ENCODE results near the gene MPP2.

The MPP2 gene

GRCh38 chr17:43881758-43882505 is 25.4 kb downstream of the MPP2 start:
- Histone ChIP-seq H2AFZ (ENCODE audit: low read length, unreplicated experiment) (no peak overlapping the region), H3K27me3 (ENCODE audit: insufficient read depth, low read length) (no peaks in the 10 kb centered on the region), H3K4me3 (ENCODE audit: low read depth, low read length) (no peak overlapping the region)

DNA sequence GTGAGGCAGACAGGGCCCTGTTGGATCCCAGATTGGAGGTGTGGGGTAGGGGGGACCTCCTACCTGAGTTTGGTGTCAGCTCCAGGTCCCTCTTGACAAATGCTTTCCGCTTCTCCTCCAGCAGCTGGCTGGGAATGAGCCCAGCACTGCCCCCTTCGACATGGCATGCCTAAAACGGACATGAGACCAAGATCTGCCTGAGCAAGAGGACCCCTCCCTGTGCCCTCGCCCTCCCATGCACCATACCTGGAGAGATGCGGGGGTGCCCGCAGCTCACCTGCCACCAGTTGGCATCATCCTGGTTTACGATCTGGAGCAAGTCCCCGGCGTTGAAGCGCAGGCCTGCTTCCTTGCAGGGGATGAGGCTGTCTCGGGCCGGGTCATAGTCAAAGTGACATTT is 26.2 kb downstream of the MPP2 start:
- no peaks in the 10 kb centered on the region for H3K36me3 ChIP-seq (ENCODE audit: insufficient read depth, low read length)
- no peak overlapping the region for H3K4me3 ChIP-seq (ENCODE audit: low read depth, low read length)
- no peaks in the 10 kb centered on the region for H3K79me2 ChIP-seq (ENCODE audit: control insufficient read depth, insufficient read depth, low read length, unreplicated experiment)
- H2AFZ ChIP-seq (ENCODE audit: low read length, unreplicated experiment), result no peak overlapping the region
- no peaks in the 10 kb centered on the region for H3K27me3 ChIP-seq (ENCODE audit: insufficient read depth, low read length)
- H3K4me1 ChIP-seq (ENCODE audit: control insufficient read depth, insufficient read depth, low read length, unreplicated experiment), result peaks cover 4% of the 10 kb centered on the region
- no peak overlapping the region for H3K27ac ChIP-seq (ENCODE audit: low read depth, low read length)

More at GRCh38 chr17:43881758-43882505, 25.4 kb downstream of the MPP2 start:
- Histone ChIP-seq H3K27ac (ENCODE audit: low read depth, low read length) (no peak overlapping the region), H3K4me1 (ENCODE audit: control insufficient read depth, insufficient read depth, low read length, unreplicated experiment) (peaks cover 4% of the 10 kb centered on the region), H3K79me2 (ENCODE audit: control insufficient read depth, insufficient read depth, low read length, unreplicated experiment) (no peaks in the 10 kb centered on the region), H3K36me3 (ENCODE audit: insufficient read depth, low read length) (no peaks in the 10 kb centered on the region)

- Histone ChIP-seq H3K79me2 (ENCODE audit: control insufficient read depth, insufficient read depth, low read length, unreplicated experiment) (no peaks in the 10 kb centered on the region), H3K27me3 (ENCODE audit: insufficient read depth, low read length) (no peaks in the 10 kb centered on the region), H3K36me3 (ENCODE audit: insufficient read depth, low read length) (no peaks in the 10 kb centered on the region), H3K27ac (ENCODE audit: low read depth, low read length) (no peak overlapping the region), H2AFZ (ENCODE audit: low read length, unreplicated experiment) (no peak overlapping the region), H3K4me3 (ENCODE audit: low read depth, low read length) (no peak overlapping the region), H3K4me1 (ENCODE audit: control insufficient read depth, insufficient read depth, low read length, unreplicated experiment) (peaks cover 4% of the 10 kb centered on the region)
These were observed 26.8 kb downstream of the MPP2 start for GRCh38 chr17:43880420-43880991.

DNA sequence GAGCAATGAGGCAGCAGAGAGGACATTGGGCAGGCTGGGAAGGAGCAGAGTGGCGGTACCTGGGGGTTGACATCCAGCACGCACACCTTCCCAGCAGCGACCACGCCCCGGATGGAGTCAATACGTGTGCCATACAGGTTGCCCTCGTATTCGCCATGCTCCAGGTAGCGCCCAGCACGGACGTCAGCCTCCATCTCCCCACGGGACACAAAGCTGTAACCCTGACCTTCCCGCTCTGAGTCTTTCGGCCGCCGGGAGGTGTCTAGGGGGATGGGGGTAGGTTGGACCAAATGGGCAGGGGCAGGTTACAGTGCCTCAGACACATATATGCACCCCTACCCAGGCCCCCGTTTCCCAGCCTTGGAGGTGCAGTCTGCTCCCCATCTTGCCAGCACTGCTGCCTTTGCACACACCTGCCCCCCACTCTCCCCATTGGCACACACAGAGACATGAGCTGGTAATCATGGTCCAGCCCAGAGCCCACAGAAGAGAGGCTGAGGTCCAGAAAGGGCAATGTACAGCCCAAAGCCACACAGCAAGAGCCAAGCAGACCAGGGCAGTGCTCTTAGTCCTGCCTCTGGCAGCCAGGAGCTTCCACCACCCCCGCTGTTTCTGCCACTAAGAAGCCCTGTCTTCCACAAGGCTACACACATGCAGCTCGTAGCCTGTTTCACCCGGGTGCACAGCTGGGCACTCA is 27.5 kb downstream of the MPP2 start:
- no peak overlapping the region for H3K27ac ChIP-seq (ENCODE audit: low read depth, low read length)
- H3K79me2 ChIP-seq (ENCODE audit: control insufficient read depth, insufficient read depth, low read length, unreplicated experiment), result no peaks in the 10 kb centered on the region
- H3K4me3 ChIP-seq (ENCODE audit: low read depth, low read length), result no peak overlapping the region
- H2AFZ ChIP-seq (ENCODE audit: low read length, unreplicated experiment), result no peak overlapping the region
- no peaks in the 10 kb centered on the region for H3K27me3 ChIP-seq (ENCODE audit: insufficient read depth, low read length)
- H3K4me1 ChIP-seq (ENCODE audit: control insufficient read depth, insufficient read depth, low read length, unreplicated experiment), result peaks cover 4% of the 10 kb centered on the region
- H3K36me3 ChIP-seq (ENCODE audit: insufficient read depth, low read length), result no peaks in the 10 kb centered on the region

DNA sequence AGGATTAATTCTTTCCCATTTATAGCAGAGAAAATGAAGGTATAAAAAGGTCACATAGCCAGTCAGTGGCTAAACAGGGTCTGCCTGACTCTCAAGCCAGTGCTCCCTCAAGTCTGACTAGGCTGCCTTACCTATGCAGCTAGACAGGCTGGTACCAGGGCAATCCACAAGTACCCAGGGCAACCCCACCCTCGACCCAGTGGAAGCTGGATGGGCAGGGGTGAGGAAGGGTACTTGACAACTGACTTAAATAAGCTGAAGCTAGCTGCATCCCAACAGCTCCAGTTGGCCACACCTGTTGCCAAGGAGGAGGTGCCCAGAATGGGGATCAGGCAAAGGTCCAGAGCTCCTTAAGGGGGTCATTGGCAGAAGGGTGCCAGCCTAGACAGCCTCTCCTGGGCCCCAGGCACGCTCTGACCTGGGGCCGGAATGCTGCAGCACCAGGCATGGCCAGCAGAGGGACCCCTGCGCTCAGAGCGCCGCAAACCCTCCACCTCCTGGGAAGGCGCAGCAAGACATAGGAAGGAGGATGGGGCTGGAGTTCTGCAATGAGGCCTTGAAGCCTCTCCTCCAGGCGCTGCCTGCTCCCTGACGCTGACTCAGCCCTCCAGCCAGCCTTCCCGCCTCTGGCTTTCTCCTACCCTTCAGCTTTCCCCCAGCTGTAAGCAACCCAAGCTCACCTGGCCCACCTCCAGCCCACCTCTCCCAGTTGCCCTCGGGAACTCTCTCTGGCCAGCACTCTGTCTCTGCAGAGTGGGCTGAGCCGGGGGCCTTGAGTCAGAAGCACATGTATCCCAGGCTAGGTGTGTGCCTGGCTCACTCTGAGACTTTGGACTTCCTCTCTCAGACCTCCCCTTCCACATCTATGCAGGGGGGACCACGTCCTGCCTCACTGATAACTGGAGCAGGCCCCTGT is 28.8 kb downstream of the MPP2 start:
- H2AFZ ChIP-seq (ENCODE audit: low read length, unreplicated experiment), result no peak overlapping the region
- H3K27me3 ChIP-seq (ENCODE audit: insufficient read depth, low read length), result no peaks in the 10 kb centered on the region
- peaks cover 4% of the 10 kb centered on the region for H3K4me1 ChIP-seq (ENCODE audit: control insufficient read depth, insufficient read depth, low read length, unreplicated experiment)
- no peak overlapping the region for H3K4me3 ChIP-seq (ENCODE audit: low read depth, low read length)
- H3K36me3 ChIP-seq (ENCODE audit: insufficient read depth, low read length), result no peaks in the 10 kb centered on the region
- H3K79me2 ChIP-seq (ENCODE audit: control insufficient read depth, insufficient read depth, low read length, unreplicated experiment), result no peaks in the 10 kb centered on the region
- H3K27ac ChIP-seq (ENCODE audit: low read depth, low read length), result no peak overlapping the region

- Histone ChIP-seq H3K27ac (ENCODE audit: low read depth, low read length) (no peak overlapping the region), H2AFZ (ENCODE audit: low read length, unreplicated experiment) (no peak overlapping the region), H3K4me3 (ENCODE audit: low read depth, low read length) (no peak overlapping the region), H3K27me3 (ENCODE audit: insufficient read depth, low read length) (no peaks in the 10 kb centered on the region), H3K4me1 (ENCODE audit: control insufficient read depth, insufficient read depth, low read length, unreplicated experiment) (peaks cover 4% of the 10 kb centered on the region), H3K79me2 (ENCODE audit: control insufficient read depth, insufficient read depth, low read length, unreplicated experiment) (no peaks in the 10 kb centered on the region), H3K36me3 (ENCODE audit: insufficient read depth, low read length) (no peaks in the 10 kb centered on the region)
These were observed 29.7 kb downstream of the MPP2 start for GRCh38 chr17:43877451-43878155.

DNA sequence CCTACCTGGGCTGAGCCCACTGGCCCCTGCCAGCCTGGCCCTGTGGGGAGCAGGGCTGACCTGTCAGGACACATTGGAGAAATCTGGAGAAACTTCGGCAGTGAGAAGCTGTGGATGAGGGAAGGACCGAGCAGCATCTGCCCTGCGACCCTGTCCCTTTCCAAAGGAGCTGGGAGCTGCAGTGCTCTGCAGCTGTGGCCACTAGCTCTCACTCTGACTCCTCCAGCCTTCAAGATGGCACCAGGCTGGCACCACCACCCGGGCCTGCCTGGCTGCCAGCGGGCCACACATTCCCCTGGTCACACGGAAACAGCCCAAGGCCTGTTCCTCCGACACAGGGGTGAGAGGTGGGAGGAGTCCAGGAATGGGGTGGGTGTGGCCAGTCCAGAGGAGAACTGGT is 30.3 kb downstream of the MPP2 start:
- Histone ChIP-seq H3K27ac (ENCODE audit: low read depth, low read length) (no peak overlapping the region), H3K4me3 (ENCODE audit: low read depth, low read length) (no peak overlapping the region), H3K79me2 (ENCODE audit: control insufficient read depth, insufficient read depth, low read length, unreplicated experiment) (no peaks in the 10 kb centered on the region), H3K4me1 (ENCODE audit: control insufficient read depth, insufficient read depth, low read length, unreplicated experiment) (peaks cover 10% of the 10 kb centered on the region), H3K27me3 (ENCODE audit: insufficient read depth, low read length) (no peaks in the 10 kb centered on the region), H2AFZ (ENCODE audit: low read length, unreplicated experiment) (no peak overlapping the region), H3K36me3 (ENCODE audit: insufficient read depth, low read length) (no peaks in the 10 kb centered on the region)

DNA sequence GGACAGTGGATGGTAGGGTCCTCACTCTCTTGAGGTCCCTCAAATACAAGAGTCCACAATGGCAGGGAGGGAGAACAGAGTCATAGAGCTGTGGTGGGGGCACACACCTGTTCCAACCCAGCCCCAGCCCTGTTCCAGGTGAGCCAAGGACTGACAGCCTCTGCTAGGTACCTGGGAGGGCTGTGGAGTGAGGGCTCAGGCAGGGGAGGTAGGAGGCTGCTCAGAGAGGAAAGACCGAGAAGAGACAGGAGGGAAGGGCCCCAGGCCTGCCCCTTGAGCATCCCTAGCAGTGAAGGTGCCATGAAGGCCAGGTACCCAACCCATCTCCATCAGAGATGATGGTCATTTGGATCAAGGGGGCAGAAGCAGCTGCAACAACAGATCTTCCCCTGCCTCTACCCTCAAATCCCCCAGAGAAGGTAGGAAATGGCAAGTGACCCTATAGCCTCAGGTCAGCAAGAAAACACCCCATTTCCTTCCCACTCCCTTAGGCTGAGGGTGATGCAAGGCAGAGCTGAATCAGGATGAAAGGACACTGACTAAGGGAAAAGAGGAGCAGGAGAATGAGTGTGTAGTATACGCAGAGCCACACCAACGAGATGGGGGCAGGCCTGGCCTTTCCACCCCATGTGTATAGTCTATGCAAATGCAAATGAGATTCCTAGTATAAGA is 31.7 kb downstream of the MPP2 start:
- Histone ChIP-seq H3K4me1 (ENCODE audit: control insufficient read depth, insufficient read depth, low read length, unreplicated experiment) (peaks cover 13% of the 10 kb centered on the region), H3K27ac (ENCODE audit: low read depth, low read length) (no peak overlapping the region), H3K36me3 (ENCODE audit: insufficient read depth, low read length) (no peaks in the 10 kb centered on the region), H3K27me3 (ENCODE audit: insufficient read depth, low read length) (no peaks in the 10 kb centered on the region), H3K79me2 (ENCODE audit: control insufficient read depth, insufficient read depth, low read length, unreplicated experiment) (no peaks in the 10 kb centered on the region), H3K4me3 (ENCODE audit: low read depth, low read length) (no peak overlapping the region), H2AFZ (ENCODE audit: low read length, unreplicated experiment) (no peak overlapping the region)

- H3K36me3 ChIP-seq (ENCODE audit: insufficient read depth, low read length), result no peaks in the 10 kb centered on the region
- H2AFZ ChIP-seq (ENCODE audit: low read length, unreplicated experiment), result no peak overlapping the region
- H3K27me3 ChIP-seq (ENCODE audit: insufficient read depth, low read length), result no peaks in the 10 kb centered on the region
- no peak overlapping the region for H3K27ac ChIP-seq (ENCODE audit: low read depth, low read length)
- peaks cover 13% of the 10 kb centered on the region for H3K4me1 ChIP-seq (ENCODE audit: control insufficient read depth, insufficient read depth, low read length, unreplicated experiment)
- H3K4me3 ChIP-seq (ENCODE audit: low read depth, low read length), result no peak overlapping the region
- no peaks in the 10 kb centered on the region for H3K79me2 ChIP-seq (ENCODE audit: control insufficient read depth, insufficient read depth, low read length, unreplicated experiment)
These were observed 33.0 kb downstream of the MPP2 start for GRCh38 chr17:43874293-43874692.
